Cardiac muscle cell (in vitro differentiated cells and primary cell): ENCODE results near the gene RNASE11. TPM values are rescaled to one million over a fixed set of nuclear protein-coding genes. Genes with fewer than 3 reads are reported as not detected.
"Not testable (repeated sequence)": the region's sequence is repeated elsewhere in the genome, so short reads cannot be mapped to it uniquely, and the experiment has no call there.

Experiments
- DNase-seq, 2 donors: peaks; one replicate each; pipeline versions ENCODE4 v3.0.0 to v3.0.0-alpha.2; 2010 to 2017; ENCODE audit warnings: low read depth in 1 of 2, low spot score in 1 of 2
- H3K27ac ChIP-seq: fragments of 200-600 bp; sonication (generic); 2 replicates; pipeline ENCODE4 v1.5.1; 2016
- H3K27me3 ChIP-seq: fragments of 200-600 bp; sonication (generic); 2 replicates; pipeline ENCODE4 v1.6.0; 2016; ENCODE audit warnings: control low read depth
- H3K36me3 ChIP-seq: fragments of 200-600 bp; sonication (generic); 2 replicates; pipeline ENCODE4 v1.5.1; 2016; ENCODE audit warnings: control low read depth
- H3K4me1 ChIP-seq: fragments of 200-600 bp; sonication (generic); 2 replicates; pipeline ENCODE4 v1.8.1; 2017; ENCODE audit warnings: low read depth, mild to moderate bottlenecking, mixed run types
- H3K4me3 ChIP-seq: fragments of 200-600 bp; sonication (generic); 2 replicates; pipeline ENCODE4 v1.5.1; 2016; ENCODE audit warnings: mild to moderate bottlenecking
- H3K9me3 ChIP-seq: fragments of 200-600 bp; sonication (generic); 2 replicates; pipeline ENCODE4 v1.5.1; 2017; ENCODE audit warnings: low read depth, mild to moderate bottlenecking, control low read depth
- polyA plus RNA-seq: library from polyadenylated mRNA; unstranded; fragments of >200 nt; fragmentation: Nextera tagmentation; extraction: Ambion mirVana; gene quantifications from 2 replicates; pipeline ENCODE4 v1.2.1, GENCODE V29; 2016
- total RNA-seq: library from RNA; depleted of rRNA; stranded (reverse); fragments of >200 nt; gene quantifications from 2 replicates; pipeline ENCODE4 v1.2.3, GENCODE V29; 2016
- TF ChIP-seq, protein P1 (sequence below): IDR thresholded peaks from 2 replicates; pipeline ENCODE4 v1.5.1; 2012; ENCODE audit warnings: low read depth, mild to moderate bottlenecking, low read length

RNASE11 gene
- total and polyA plus RNA-seq, 2 experiments from 2014 or later: not detected

DNA sequence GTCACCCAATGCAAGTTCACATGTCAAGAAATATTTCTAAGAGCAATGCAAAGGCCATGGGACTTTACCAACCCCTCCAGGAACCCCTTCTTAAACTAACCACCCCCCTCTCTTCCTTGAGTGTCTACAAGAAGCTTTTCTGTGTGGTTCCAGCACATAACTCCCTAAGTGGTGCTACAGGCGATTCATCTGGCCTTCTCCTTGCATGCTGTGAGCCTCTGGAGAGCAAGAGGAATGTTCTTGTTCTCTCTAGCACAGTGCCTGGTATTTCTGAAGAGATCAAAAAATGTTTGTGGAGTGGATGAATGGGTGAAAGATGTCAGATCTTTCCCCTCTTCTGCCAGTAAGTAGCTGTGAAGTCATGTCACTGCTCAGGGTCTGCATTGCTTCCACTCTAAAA lies 9.3 kb upstream of the RNASE11 start:
- Histone ChIP-seq H3K36me3 (no peaks in the 10 kb centered on the region), H3K4me3 (no peak overlapping the region), H3K9me3 (no peaks in the 10 kb centered on the region), H3K27me3 (no peaks in the 10 kb centered on the region), H3K27ac (no peak overlapping the region), H3K4me1 (no peaks in the 10 kb centered on the region)
- no peak for DNase-seq
- TF ChIP-seq, protein P1, sequence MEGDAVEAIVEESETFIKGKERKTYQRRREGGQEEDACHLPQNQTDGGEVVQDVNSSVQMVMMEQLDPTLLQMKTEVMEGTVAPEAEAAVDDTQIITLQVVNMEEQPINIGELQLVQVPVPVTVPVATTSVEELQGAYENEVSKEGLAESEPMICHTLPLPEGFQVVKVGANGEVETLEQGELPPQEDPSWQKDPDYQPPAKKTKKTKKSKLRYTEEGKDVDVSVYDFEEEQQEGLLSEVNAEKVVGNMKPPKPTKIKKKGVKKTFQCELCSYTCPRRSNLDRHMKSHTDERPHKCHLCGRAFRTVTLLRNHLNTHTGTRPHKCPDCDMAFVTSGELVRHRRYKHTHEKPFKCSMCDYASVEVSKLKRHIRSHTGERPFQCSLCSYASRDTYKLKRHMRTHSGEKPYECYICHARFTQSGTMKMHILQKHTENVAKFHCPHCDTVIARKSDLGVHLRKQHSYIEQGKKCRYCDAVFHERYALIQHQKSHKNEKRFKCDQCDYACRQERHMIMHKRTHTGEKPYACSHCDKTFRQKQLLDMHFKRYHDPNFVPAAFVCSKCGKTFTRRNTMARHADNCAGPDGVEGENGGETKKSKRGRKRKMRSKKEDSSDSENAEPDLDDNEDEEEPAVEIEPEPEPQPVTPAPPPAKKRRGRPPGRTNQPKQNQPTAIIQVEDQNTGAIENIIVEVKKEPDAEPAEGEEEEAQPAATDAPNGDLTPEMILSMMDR: no peak

- not testable (repeated sequence) for H3K27ac ChIP-seq, H3K27me3 ChIP-seq, H3K9me3 ChIP-seq, H3K4me3 ChIP-seq, H3K4me1 ChIP-seq, DNase-seq, H3K36me3 ChIP-seq
Observed at GRCh38 chr14:20595726-20596125, 7.9 kb upstream of the RNASE11 start.

GRCh38 chr14:20592574-20592973 lies 4.8 kb upstream of the RNASE11 start:
- Histone ChIP-seq H3K27ac (no peak overlapping the region), H3K27me3 (no peaks in the 10 kb centered on the region), H3K36me3 (no peaks in the 10 kb centered on the region), H3K4me3 (no peak overlapping the region), H3K9me3 (no peaks in the 10 kb centered on the region), H3K4me1 (no peaks in the 10 kb centered on the region)
- TF ChIP-seq, protein P1: no peak
- DNase-seq: no peak

DNA sequence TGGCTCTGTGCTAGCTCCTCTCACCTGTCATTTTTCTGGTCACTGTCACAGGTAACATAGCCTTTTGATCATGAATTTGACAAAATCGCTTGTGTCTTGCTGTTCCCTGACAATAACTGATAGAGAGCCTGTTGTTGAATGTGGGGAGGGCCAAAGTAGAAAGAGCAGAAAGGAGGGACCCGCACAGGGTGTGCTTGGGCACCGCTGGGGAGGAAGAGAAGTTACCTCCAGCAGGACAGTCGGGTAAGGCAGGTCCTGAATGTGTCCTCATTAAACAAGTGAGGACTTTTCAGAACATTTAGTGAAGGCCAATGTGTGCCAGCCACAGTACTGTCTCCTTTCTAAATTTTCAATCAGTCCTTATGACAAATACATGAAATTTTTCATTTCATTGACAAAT lies 3.4 kb upstream of the RNASE11 start, which contains the start of gene RNASE12:
Gene RNASE12 (minus strand): TSS at position 142 of the 400 bp plus-strand sequence. CDS start 653 bp downstream, outside the sequence.
- no peaks in the 10 kb centered on the region for H3K4me1 ChIP-seq
- H3K27ac ChIP-seq: no peak within 1 kb of the TSS
- H3K9me3 ChIP-seq: no peaks in the 10 kb centered on the region
- DNase-seq: no peak
- H3K27me3 ChIP-seq: no peaks in the 10 kb centered on the region
- no peak within 1 kb of the TSS for H3K4me3 ChIP-seq
- no peaks in the 10 kb centered on the region for H3K36me3 ChIP-seq
- TF ChIP-seq, protein P1: no peak

- TF ChIP-seq, protein P1: no peak
- peaks cover 5% of the 10 kb centered on the region for H3K4me1 ChIP-seq
- no peaks in the 10 kb centered on the region for H3K36me3 ChIP-seq
- H3K9me3 ChIP-seq: no peaks in the 10 kb centered on the region
- H3K4me3 ChIP-seq: no peak overlapping the region
- H3K27me3 ChIP-seq: no peaks in the 10 kb centered on the region
- no peak for DNase-seq
- H3K27ac ChIP-seq: no peak overlapping the region
Observed at GRCh38 chr14:20583908-20584307, 3.9 kb downstream of the RNASE11 start.

DNA sequence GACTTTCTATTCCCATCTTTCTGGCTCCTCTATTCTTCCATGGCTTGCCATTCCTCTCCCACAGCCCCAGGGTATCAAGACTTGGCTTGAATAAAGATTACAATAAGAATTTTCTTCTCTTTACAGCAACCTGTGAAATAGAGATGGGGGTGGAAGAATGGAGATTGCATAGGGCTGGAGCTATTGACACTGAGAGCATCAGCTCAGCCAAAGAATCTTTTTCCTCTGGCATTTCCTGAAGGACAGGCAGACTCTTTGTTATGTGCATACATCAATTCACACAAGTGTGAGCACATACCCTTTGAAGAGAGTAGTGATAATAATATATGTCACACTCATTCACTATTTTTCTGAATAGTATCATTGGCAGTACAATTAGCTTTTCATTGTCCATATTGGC lies 4.7 kb downstream of the RNASE11 start:
- TF ChIP-seq, protein P1: no peak
- H3K27ac ChIP-seq: no peak overlapping the region
- no peak overlapping the region for H3K4me3 ChIP-seq
- no peaks in the 10 kb centered on the region for H3K36me3 ChIP-seq
- no peaks in the 10 kb centered on the region for H3K27me3 ChIP-seq
- DNase-seq: no peak
- H3K9me3 ChIP-seq: no peaks in the 10 kb centered on the region
- H3K4me1 ChIP-seq: peaks cover 5% of the 10 kb centered on the region
